C4-2B (cell line): ENCODE measurements around the gene PUS3.

Source experiments
- CTCF ChIP-seq: fragments of 450-650 bp; conservative IDR thresholded peaks from 2 replicates; pipeline ENCODE4 v1.5.1; 2017; ENCODE audit warnings: mild to moderate bottlenecking
- ZFX ChIP-seq: fragments of 450-650 bp; IDR thresholded peaks from 2 replicates; pipeline ENCODE4 v1.6.1; 2017

DNA sequence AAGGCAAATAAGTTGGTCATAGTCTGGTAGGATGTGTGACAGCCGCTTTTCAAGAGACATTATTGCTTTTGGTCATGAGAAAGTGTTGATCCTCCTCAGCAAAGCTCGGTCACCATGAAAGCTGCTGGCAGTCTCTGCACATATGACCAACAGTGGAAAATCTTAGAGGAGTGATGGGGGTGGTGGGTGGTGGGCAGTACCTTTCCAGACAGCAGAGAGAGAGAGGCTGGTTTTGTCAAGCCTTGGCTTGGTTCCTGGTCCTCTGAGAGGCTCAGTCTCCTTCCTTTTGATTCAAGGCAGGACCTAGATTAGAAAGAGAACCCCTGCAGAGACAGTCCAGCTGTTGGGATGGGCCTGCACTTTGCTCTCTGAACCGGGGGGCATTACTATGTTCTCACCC lies 22.8 kb upstream of the PUS3 start:
- TF ChIP-seq CTCF: no peak
- TF ChIP-seq ZFX: no peak
